ENCODE measurements around the gene FCER2.
"Not testable (repeated sequence)": the region's sequence is repeated elsewhere in the genome, so short reads cannot be mapped to it uniquely, and the experiment has no call there.

Gene FCER2

GRCh38 chr19:7647156-7647555, 54.8 kb downstream of the FCER2 start:
- no peak for DNase-seq (ENCODE audit: low read depth, low spot score)

- DNase-seq (ENCODE audit: low read depth, low spot score), result no peak
Observed at GRCh38 chr19:7646426-7646700, 55.6 kb downstream of the FCER2 start.

- DNase-seq (ENCODE audit: low read depth, low spot score), result no peak
Observed at GRCh38 chr19:7645656-7646425, 56.1 kb downstream of the FCER2 start.

- no peak for DNase-seq (ENCODE audit: low read depth, low spot score)
Observed at GRCh38 chr19:7645163-7645562, 56.8 kb downstream of the FCER2 start.

GRCh38 chr19:7644550-7644877, 57.4 kb downstream of the FCER2 start:
- DNase-seq (ENCODE audit: low read depth, low spot score), result no peak

GRCh38 chr19:7643629-7644549, 58.0 kb downstream of the FCER2 start:
- not testable (repeated sequence) for DNase-seq (ENCODE audit: low read depth, low spot score)

GRCh38 chr19:7643031-7643415, 58.9 kb downstream of the FCER2 start:
- no peak for DNase-seq (ENCODE audit: low read depth, low spot score)

- DNase-seq (ENCODE audit: low read depth, low spot score), result no peak
Observed at GRCh38 chr19:7642295-7643030, 59.5 kb downstream of the FCER2 start.

- no peak for DNase-seq (ENCODE audit: low read depth, low spot score)
Observed at GRCh38 chr19:7641290-7642276, 60.3 kb downstream of the FCER2 start.

- no peak for DNase-seq (ENCODE audit: low read depth, low spot score)
Observed at GRCh38 chr19:7640803-7641202, 61.1 kb downstream of the FCER2 start.

GRCh38 chr19:7639863-7640348, 62.0 kb downstream of the FCER2 start:
- DNase-seq (ENCODE audit: low read depth, low spot score), result no peak

GRCh38 chr19:7638802-7639465, 63.0 kb downstream of the FCER2 start:
- no peak for DNase-seq (ENCODE audit: low read depth, low spot score)

All from iPS DF 19.7 (cell line).